ENCODE results near the gene NSUN4.
"Not testable (repeated sequence)": the region's sequence is repeated elsewhere in the genome, so short reads cannot be mapped to it uniquely, and the experiment has no call there.

The NSUN4 gene

DNA sequence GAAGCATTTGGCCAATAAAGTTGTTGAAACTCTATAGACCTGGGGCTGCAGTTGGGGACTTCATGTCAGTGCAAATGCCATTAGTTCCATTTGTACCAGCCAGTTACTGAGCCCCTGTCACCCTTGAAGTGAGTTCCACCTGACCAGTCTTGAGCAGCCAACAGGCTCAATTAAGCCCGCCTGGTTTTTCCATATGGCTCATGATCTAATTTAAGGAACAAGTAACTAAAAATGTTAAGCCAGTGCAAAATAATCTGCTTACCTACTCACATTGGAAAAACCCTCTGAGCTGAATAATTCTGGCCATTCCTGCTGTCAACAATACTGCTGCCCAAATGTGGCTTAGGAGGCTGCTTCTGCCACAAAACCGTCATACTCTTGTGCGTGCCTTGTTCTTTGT, 21.6 kb downstream of the NSUN4 start:
- Histone ChIP-seq H3K4me3 (IDR thresholded peaks at IDR 0.05; ENCODE audit: insufficient read depth, low read depth, low read length) (no peak overlapping the region), H2AFZ (ENCODE audit: low read depth) (no peak overlapping the region), H3K4me2 (no peak overlapping the region), H3K36me3 (ENCODE audit: insufficient read depth) (no peaks in the 10 kb centered on the region), H3K27me3 (ENCODE audit: insufficient read depth, low read depth) (no peaks in the 10 kb centered on the region), H3K27ac (no peak overlapping the region), H3K4me1 (ENCODE audit: low read depth, poor library complexity, severe bottlenecking) (no peaks in the 10 kb centered on the region), H3K9ac (no peak overlapping the region), H4K20me1 (ENCODE audit: insufficient read depth) (no peaks in the 10 kb centered on the region), H3K79me2 (ENCODE audit: insufficient read depth, low read depth) (no peaks in the 10 kb centered on the region)
- TF ChIP-seq, protein P1, sequence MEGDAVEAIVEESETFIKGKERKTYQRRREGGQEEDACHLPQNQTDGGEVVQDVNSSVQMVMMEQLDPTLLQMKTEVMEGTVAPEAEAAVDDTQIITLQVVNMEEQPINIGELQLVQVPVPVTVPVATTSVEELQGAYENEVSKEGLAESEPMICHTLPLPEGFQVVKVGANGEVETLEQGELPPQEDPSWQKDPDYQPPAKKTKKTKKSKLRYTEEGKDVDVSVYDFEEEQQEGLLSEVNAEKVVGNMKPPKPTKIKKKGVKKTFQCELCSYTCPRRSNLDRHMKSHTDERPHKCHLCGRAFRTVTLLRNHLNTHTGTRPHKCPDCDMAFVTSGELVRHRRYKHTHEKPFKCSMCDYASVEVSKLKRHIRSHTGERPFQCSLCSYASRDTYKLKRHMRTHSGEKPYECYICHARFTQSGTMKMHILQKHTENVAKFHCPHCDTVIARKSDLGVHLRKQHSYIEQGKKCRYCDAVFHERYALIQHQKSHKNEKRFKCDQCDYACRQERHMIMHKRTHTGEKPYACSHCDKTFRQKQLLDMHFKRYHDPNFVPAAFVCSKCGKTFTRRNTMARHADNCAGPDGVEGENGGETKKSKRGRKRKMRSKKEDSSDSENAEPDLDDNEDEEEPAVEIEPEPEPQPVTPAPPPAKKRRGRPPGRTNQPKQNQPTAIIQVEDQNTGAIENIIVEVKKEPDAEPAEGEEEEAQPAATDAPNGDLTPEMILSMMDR (conservative IDR thresholded peaks at IDR 0.05; ENCODE audit: low read depth, low read length): no peak

DNA sequence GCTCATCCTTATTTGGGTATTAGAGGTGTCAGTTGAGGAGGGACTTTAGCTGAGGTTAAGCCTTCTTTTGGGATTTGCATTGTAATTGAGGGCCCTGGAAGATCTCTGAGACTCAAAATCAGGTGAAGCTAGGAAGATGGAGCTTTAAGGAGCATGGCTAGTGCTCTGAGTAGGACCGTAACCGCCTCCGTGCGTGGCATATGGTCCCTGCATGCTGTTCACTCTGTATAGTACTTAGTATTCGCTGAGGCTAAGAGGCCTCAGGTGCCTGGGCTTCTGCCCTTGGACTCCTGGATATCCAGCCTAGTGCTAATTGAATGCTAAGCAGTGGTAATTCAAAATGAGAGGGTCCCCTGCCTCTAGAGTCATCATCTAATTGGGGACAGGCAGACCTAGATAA, 22.5 kb downstream of the NSUN4 start:
- Histone ChIP-seq H3K9ac (no peak overlapping the region), H3K4me2 (no peak overlapping the region), H3K4me3 (IDR thresholded peaks at IDR 0.05; ENCODE audit: insufficient read depth, low read depth, low read length) (no peak overlapping the region), H3K79me2 (ENCODE audit: insufficient read depth, low read depth) (no peaks in the 10 kb centered on the region), H3K4me1 (ENCODE audit: low read depth, poor library complexity, severe bottlenecking) (no peaks in the 10 kb centered on the region), H4K20me1 (ENCODE audit: insufficient read depth) (no peaks in the 10 kb centered on the region), H3K27ac (no peak overlapping the region), H2AFZ (ENCODE audit: low read depth) (no peak overlapping the region), H3K36me3 (ENCODE audit: insufficient read depth) (no peaks in the 10 kb centered on the region), H3K27me3 (ENCODE audit: insufficient read depth, low read depth) (no peaks in the 10 kb centered on the region)
- TF ChIP-seq, protein P1 (conservative IDR thresholded peaks at IDR 0.05; ENCODE audit: low read depth, low read length): no peak

DNA sequence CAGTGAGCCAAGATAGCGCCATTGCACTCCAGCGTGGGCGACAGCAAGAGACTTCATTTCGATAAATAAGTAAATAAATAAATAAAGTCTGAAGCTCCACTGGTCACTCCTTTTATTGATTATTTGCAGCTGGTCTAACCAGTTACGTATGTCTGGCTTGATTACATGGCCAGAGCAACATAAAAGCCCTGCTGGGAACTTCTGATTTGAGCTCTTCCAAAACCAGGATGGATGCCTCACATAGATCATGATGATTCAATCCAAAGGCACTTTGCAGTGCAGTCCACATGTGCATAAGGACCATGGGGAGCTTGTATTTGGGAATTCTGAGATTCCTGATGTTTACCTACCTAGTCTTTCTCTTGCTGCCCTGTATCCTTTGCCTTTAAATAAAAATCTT, 24.0 kb downstream of the NSUN4 start:
- Histone ChIP-seq H3K9ac (no peak overlapping the region), H3K36me3 (ENCODE audit: insufficient read depth) (no peaks in the 10 kb centered on the region), H3K4me1 (ENCODE audit: low read depth, poor library complexity, severe bottlenecking) (no peaks in the 10 kb centered on the region), H3K27me3 (ENCODE audit: insufficient read depth, low read depth) (no peaks in the 10 kb centered on the region), H3K4me3 (IDR thresholded peaks at IDR 0.05; ENCODE audit: insufficient read depth, low read depth, low read length) (no peak overlapping the region), H2AFZ (ENCODE audit: low read depth) (no peak overlapping the region), H3K27ac (no peak overlapping the region), H3K4me2 (no peak overlapping the region), H4K20me1 (ENCODE audit: insufficient read depth) (no peaks in the 10 kb centered on the region), H3K79me2 (ENCODE audit: insufficient read depth, low read depth) (no peaks in the 10 kb centered on the region)
- TF ChIP-seq, protein P1 (conservative IDR thresholded peaks at IDR 0.05; ENCODE audit: low read depth, low read length): no peak

DNA sequence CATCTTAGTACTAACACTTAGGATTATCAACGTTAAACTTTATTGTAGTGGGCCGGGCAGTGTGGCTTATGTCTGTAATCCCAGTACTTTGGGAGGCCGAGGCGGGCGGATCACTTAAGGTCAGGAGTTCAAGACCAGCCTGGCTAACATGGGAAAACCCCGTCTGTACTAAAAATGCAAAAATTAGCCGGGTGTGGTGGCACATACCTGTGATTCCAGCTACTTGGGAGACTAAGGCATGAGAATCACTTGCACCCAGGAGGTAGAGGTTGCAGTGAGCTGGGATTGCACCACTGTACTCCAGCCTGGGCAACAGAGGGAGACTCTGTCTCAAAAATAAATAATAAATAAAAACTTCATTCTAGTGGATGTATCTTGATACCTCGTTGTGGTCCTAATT, 25.2 kb downstream of the NSUN4 start:
- not testable (repeated sequence) for H3K4me3 ChIP-seq (IDR thresholded peaks at IDR 0.05; ENCODE audit: insufficient read depth, low read depth, low read length); H3K9ac ChIP-seq; H3K79me2 ChIP-seq (ENCODE audit: insufficient read depth, low read depth); H3K27me3 ChIP-seq (ENCODE audit: insufficient read depth, low read depth); H4K20me1 ChIP-seq (ENCODE audit: insufficient read depth); H3K4me1 ChIP-seq (ENCODE audit: low read depth, poor library complexity, severe bottlenecking); H3K27ac ChIP-seq; H3K4me2 ChIP-seq; H3K36me3 ChIP-seq (ENCODE audit: insufficient read depth); H2AFZ ChIP-seq (ENCODE audit: low read depth)

DNA sequence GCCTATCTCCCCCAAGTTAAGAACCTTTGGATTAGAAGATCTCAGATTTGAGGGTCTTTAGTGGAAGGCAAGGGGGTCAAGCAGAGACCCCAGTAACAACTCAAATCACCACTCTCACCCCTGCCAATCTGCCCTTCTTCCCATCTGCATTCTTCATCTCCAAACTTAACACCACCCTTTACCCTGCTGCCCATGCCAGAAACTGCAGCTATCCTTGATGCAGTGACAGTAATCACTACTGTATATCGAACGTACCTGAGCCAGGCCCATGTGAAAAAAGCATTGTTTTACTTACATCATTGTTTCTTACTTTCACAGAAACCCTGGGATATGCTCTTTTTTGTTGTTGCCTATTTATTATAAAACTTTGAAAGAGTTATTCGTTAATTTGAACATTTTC, 26.5 kb downstream of the NSUN4 start:
- no peaks in the 10 kb centered on the region for H3K36me3 ChIP-seq (ENCODE audit: insufficient read depth)
- no peak overlapping the region for H3K9ac ChIP-seq
- no peaks in the 10 kb centered on the region for H3K27me3 ChIP-seq (ENCODE audit: insufficient read depth, low read depth)
- H3K79me2 ChIP-seq (ENCODE audit: insufficient read depth, low read depth): no peaks in the 10 kb centered on the region
- H3K4me3 ChIP-seq (IDR thresholded peaks at IDR 0.05; ENCODE audit: insufficient read depth, low read depth, low read length): no peak overlapping the region
- H4K20me1 ChIP-seq (ENCODE audit: insufficient read depth): no peaks in the 10 kb centered on the region
- H3K27ac ChIP-seq: no peak overlapping the region
- no peak overlapping the region for H2AFZ ChIP-seq (ENCODE audit: low read depth)
- H3K4me1 ChIP-seq (ENCODE audit: low read depth, poor library complexity, severe bottlenecking): no peaks in the 10 kb centered on the region
- H3K4me2 ChIP-seq: no peak overlapping the region
- TF ChIP-seq, protein P1 (conservative IDR thresholded peaks at IDR 0.05; ENCODE audit: low read depth, low read length): no peak

DNA sequence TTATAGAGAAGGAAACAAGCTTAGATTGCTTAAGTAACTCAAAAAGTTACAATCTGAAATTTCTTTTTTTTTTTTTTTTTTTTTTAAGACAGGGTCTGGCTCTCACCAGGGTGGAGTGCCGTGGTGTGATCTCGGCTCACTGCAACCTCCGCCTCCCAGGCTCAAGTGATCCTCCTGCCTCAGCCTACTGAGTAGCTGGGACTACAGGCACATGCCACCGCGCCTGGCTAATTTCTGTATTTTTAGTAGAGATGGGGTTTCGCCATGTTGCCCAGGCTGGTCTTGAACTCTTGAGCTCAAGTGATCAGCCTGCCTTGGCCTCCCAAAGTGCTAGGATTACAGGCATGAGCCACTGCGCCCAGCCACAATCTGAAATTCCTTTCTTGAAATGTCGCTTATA, 27.1 kb downstream of the NSUN4 start:
- not testable (repeated sequence) for H2AFZ ChIP-seq (ENCODE audit: low read depth); H3K4me3 ChIP-seq (IDR thresholded peaks at IDR 0.05; ENCODE audit: insufficient read depth, low read depth, low read length); H3K4me2 ChIP-seq; H3K4me1 ChIP-seq (ENCODE audit: low read depth, poor library complexity, severe bottlenecking); H3K36me3 ChIP-seq (ENCODE audit: insufficient read depth); H4K20me1 ChIP-seq (ENCODE audit: insufficient read depth); H3K79me2 ChIP-seq (ENCODE audit: insufficient read depth, low read depth); H3K27me3 ChIP-seq (ENCODE audit: insufficient read depth, low read depth); H3K27ac ChIP-seq; H3K9ac ChIP-seq
